SK-N-SH (cell line): Measurements from ENCODE around the gene PFDN5. TPM values are rescaled to one million over a fixed set of nuclear protein-coding genes. Genes with fewer than 3 reads are reported as not detected.

Experiments
- CTCF ChIA-PET: fragments of 300-600, 350-600 bp; formaldehyde crosslinking; extraction: SDS; loops from one replicate; lab custom pipeline; 2021; lab: Yijun Ruan, JAX
- POLR2A ChIA-PET: fragments of 350-600 bp; sonication (Branson Sonifier 250); formaldehyde crosslinking; extraction: SDS; loops from one replicate; lab custom pipeline; 2020; ENCODE audit warnings: antibody characterized with exemption, inconsistent platforms; lab: Yijun Ruan, JAX
- DNase-seq: peaks from one replicate; pipeline ENCODE4 v3.0.0; 2012
- H2AFZ ChIP-seq: fragments of 200-600 bp; sonication (generic); 2 replicates; pipeline ENCODE4 v1.8.1; 2016; ENCODE audit warnings: antibody characterized with exemption, mild to moderate bottlenecking, low read depth
- H3F3A ChIP-seq: fragments of 200-600 bp; sonication (generic); replicated peaks from 2 replicates; pipeline ENCODE3; 2016; ENCODE audit warnings: antibody characterized with exemption, mild to moderate bottlenecking; ENCODE audit not compliant: insufficient read depth
- H3K27ac ChIP-seq, 2 experiments: fragments of 200-500 bp in 1 of 2; fragments of 200-600 bp in 1 of 2; sonication (Bioruptor generic) in 1 of 2; sonication (generic), shearing (Covaris generic) in 1 of 2; 2 replicates each; pipeline versions ENCODE4 v1.5.1 to v1.6.1; 2014 to 2016; ENCODE audit warnings: low read depth in 2 of 2, inconsistent platforms in 1 of 2, low read length in 1 of 2, mild to moderate bottlenecking in 1 of 2, mixed read lengths in 1 of 2
- H3K27me3 ChIP-seq: fragments of 200-600 bp; sonication (generic), shearing (Covaris generic); 2 replicates; pipeline ENCODE4 v1.6.1; 2016; ENCODE audit warnings: mixed run types; ENCODE audit not compliant: insufficient read depth
- H3K36me3 ChIP-seq, 2 experiments: fragments of 200-500 bp in 1 of 2; fragments of 200-600 bp in 1 of 2; sonication (Bioruptor generic) in 1 of 2; sonication (generic) in 1 of 2; replicated peaks in 1 of 2; 2 replicates each; pipeline versions ENCODE3 to v1.5.1; 2014 to 2016; ENCODE audit warnings: low read length in 1 of 2, mild to moderate bottlenecking in 1 of 2; ENCODE audit not compliant: insufficient read depth in 2 of 2, control insufficient read depth in 1 of 2
- H3K4me1 ChIP-seq, 2 experiments: fragments of 200-500 bp in 1 of 2; fragments of 200-600 bp in 1 of 2; sonication (Bioruptor generic) in 1 of 2; sonication (generic), shearing (Covaris generic) in 1 of 2; 2 replicates each; pipeline versions ENCODE4 v1.5.1 to v1.6.1; 2014 to 2016; ENCODE audit warnings: low read depth in 1 of 2, low read length in 1 of 2, mixed run types in 1 of 2; ENCODE audit not compliant: insufficient read depth in 2 of 2, control insufficient read depth in 1 of 2
- H3K4me2 ChIP-seq: fragments of 200-600 bp; sonication (generic), shearing (Covaris generic); 2 replicates; pipeline ENCODE4 v1.6.1; 2017; ENCODE audit warnings: mixed run types
- H3K4me3 ChIP-seq, 2 experiments: fragments of 200-500 bp in 1 of 2; fragments of 200-600 bp in 1 of 2; sonication (Bioruptor generic) in 1 of 2; sonication (generic), shearing (Covaris generic) in 1 of 2; 2 replicates each; pipeline versions ENCODE4 v1.5.1 to v1.8.1; 2014 to 2016; ENCODE audit warnings: low read depth in 2 of 2, inconsistent platforms in 1 of 2, low read length in 1 of 2, mild to moderate bottlenecking in 1 of 2, mixed read lengths in 1 of 2, moderate library complexity in 1 of 2
- H3K79me2 ChIP-seq: fragments of 200-600 bp; sonication (generic); 2 replicates; pipeline ENCODE4 v1.8.1; 2017; ENCODE audit warnings: mild to moderate bottlenecking; ENCODE audit not compliant: insufficient read depth
- H3K9ac ChIP-seq: fragments of 200-600 bp; sonication (generic); 2 replicates; pipeline ENCODE4 v1.6.1; 2017; ENCODE audit warnings: mixed run types
- H3K9me2 ChIP-seq: fragments of 200-600 bp; sonication (generic); 2 replicates; pipeline ENCODE4 v1.6.1; 2017; ENCODE audit warnings: mixed run types
- H3K9me3 ChIP-seq: fragments of 200-600 bp; sonication (generic); 2 replicates; pipeline ENCODE4 v1.6.1; 2017; ENCODE audit warnings: mixed run types, mild to moderate bottlenecking, moderate library complexity
- H4K20me1 ChIP-seq: fragments of 200-600 bp; sonication (generic); 2 replicates; pipeline ENCODE4 v1.6.1; 2017; ENCODE audit warnings: mild to moderate bottlenecking, mixed run types; ENCODE audit not compliant: insufficient read depth
- CHD2 ChIP-seq: fragments of 150-350 bp; IDR thresholded peaks from 2 replicates; pipeline ENCODE4 v1.6.1; 2018; ENCODE audit warnings: low read length; ENCODE audit not compliant: partially characterized antibody
- CTCF ChIP-seq: fragments of 200-600 bp; sonication (generic); IDR thresholded peaks from 2 replicates; pipeline ENCODE4 v1.6.1; 2017; ENCODE audit warnings: antibody characterized with exemption, mild to moderate bottlenecking, moderate library complexity
- ELF1 ChIP-seq: IDR thresholded peaks from 2 replicates; pipeline ENCODE4 v1.4.0; 2012
- FOXJ3 ChIP-seq: sonication (generic); formaldehyde crosslinking; IDR thresholded peaks from 2 replicates; pipeline ENCODE4 v1.5.1; 2020; ENCODE audit warnings: mild to moderate bottlenecking, missing genetic modification reagents
- GATA2 ChIP-seq: sonication (generic); formaldehyde crosslinking; IDR thresholded peaks from 2 replicates; pipeline ENCODE4 v1.5.0; 2020; ENCODE audit warnings: mild to moderate bottlenecking, missing genetic modification reagents
- IRF3 ChIP-seq: fragments of 150-350 bp; IDR thresholded peaks from 2 replicates; pipeline ENCODE4 v1.6.1; 2016; ENCODE audit warnings: mild to moderate bottlenecking, low read depth, low read length
- MEF2A ChIP-seq: IDR thresholded peaks from 2 replicates; pipeline ENCODE4 v1.4.0; 2012; ENCODE audit warnings: low read depth, borderline replicate concordance
- MXI1 ChIP-seq: IDR thresholded peaks from 2 replicates; pipeline ENCODE4 v1.6.1; 2012; ENCODE audit warnings: mild to moderate bottlenecking, low read depth, low read length, improper control_type of control experiment
- NFIC ChIP-seq: IDR thresholded peaks from 2 replicates; pipeline ENCODE4 v1.4.0; 2012; ENCODE audit warnings: borderline replicate concordance
- NRF1 ChIP-seq: IDR thresholded peaks from 2 replicates; pipeline ENCODE4 v1.6.1; 2012; ENCODE audit warnings: low read depth, mild to moderate bottlenecking, low read length
- PBX3 ChIP-seq: IDR thresholded peaks from 2 replicates; pipeline ENCODE4; 2012
- RAD21 ChIP-seq: IDR thresholded peaks from 2 replicates; pipeline ENCODE4 v1.6.1; 2012; ENCODE audit warnings: mild to moderate bottlenecking, low read length
- REST ChIP-seq: IDR thresholded peaks from 2 replicates; pipeline ENCODE4 v1.6.1; 2012; ENCODE audit warnings: mild to moderate bottlenecking, low read depth, low read length, moderate library complexity
- RFX5 ChIP-seq: IDR thresholded peaks from 2 replicates; pipeline ENCODE4 v1.6.1; 2012; ENCODE audit warnings: mild to moderate bottlenecking, improper control_type of control experiment, low read length
- SIN3A ChIP-seq: IDR thresholded peaks from 2 replicates; pipeline ENCODE4 v1.6.1; 2012; ENCODE audit warnings: low read depth, mild to moderate bottlenecking, low read length, moderate library complexity, borderline replicate concordance
- TCF12 ChIP-seq: IDR thresholded peaks from 2 replicates; pipeline ENCODE4 v1.4.0; 2012
- TEAD4 ChIP-seq: IDR thresholded peaks from 2 replicates; pipeline ENCODE4 v1.4.0; 2012; ENCODE audit warnings: mild to moderate bottlenecking, borderline replicate concordance; ENCODE audit not compliant: insufficient read depth
- USF1 ChIP-seq: IDR thresholded peaks from 2 replicates; pipeline ENCODE4 v1.4.0; 2012; ENCODE audit warnings: low read depth, borderline replicate concordance
- USF2 ChIP-seq: fragments of 150-350 bp; IDR thresholded peaks from 2 replicates; pipeline ENCODE4 v1.6.1; 2017; ENCODE audit warnings: antibody characterized with exemption, low read length, low read depth, borderline replicate concordance
- WGBS: methylation state at CpG from one replicate; pipeline ENCODE4 v1.1.6; 2017; ENCODE audit warnings: low lambda C conversion rate; 5-methylcytosine and 5-hydroxymethylcytosine counted together
- polyA plus RNA-seq, 3 experiments: library from polyadenylated mRNA; depleted of rRNA; stranded (reverse); fragments of >200 nt; gene quantifications; 2 replicates each; pipeline ENCODE4 v1.2.3, GENCODE V29; 2012

Gene PFDN5
- polyA plus RNA-seq, 1 of the 3 experiments (the other 2 are of a cell fraction) = 1,198 TPM

- Histone ChIP-seq H3K4me3 (no peak overlapping the region), H3K27ac (no peak overlapping the region), H3K4me1 (no peaks in the 10 kb centered on the region; a peak in 1 of 4 replicates), H2AFZ (no peak overlapping the region), H3F3A (no peaks in the 10 kb centered on the region), H3K9me3 (no peaks in the 10 kb centered on the region), H4K20me1 (no peaks in the 10 kb centered on the region), H3K9me2 (no peaks in the 10 kb centered on the region), H3K4me2 (no peak overlapping the region), H3K79me2 (peaks cover 15% of the 10 kb centered on the region; the same call in 1 of the 2 replicates), H3K27me3 (no peaks in the 10 kb centered on the region), H3K9ac (no peak overlapping the region), H3K36me3 (peaks cover 20 to 49% of the 10 kb centered on the region in 2 experiments)
- ChIA-PET POLR2A (interaction anchor here (0.7 to 1.6 kb wide), 4 partner anchors 9 to 166 kb away, joined by 3 to 4 read pairs (median 3); partner anchors contain the start of genes MYG1 and PFDN5), CTCF (interaction anchor here (1.0 to 5.0 kb wide), 4 partner anchors 13 to 95 kb away, joined by 3 to 38 read pairs (median 8); partner anchors contain the start of gene AAAS)
- no peak for DNase-seq
- WGBS = 73% methylated on average over 4 of the region's 4 CpGs
- TF ChIP-seq RFX5 (no peak), PBX3 (no peak), NRF1 (no peak), IRF3 (no peak), FOXJ3 (CRISPR knock-in tag) (no peak), CHD2 (no peak), GATA2 (CRISPR knock-in tag) (no peak), RAD21 (no peak), MXI1 (no peak), MEF2A (no peak), TEAD4 (no peak), USF2 (no peak), USF1 (no peak), REST (no peak), TCF12 (no peak), NFIC (no peak), SIN3A (no peak), CTCF (no peak), ELF1 (no peak)
Measured at GRCh38 chr12:53308276-53308675, 12.9 kb downstream of the PFDN5 start.
